Astrocyte (in vitro differentiated cells and primary cell): ENCODE data around the gene KCNG4. TPM values are rescaled to one million over a fixed set of nuclear protein-coding genes. Genes with fewer than 3 reads are reported as not detected.

Experiments used
- DNase-seq: peaks from one replicate; pipeline ENCODE4 v3.0.0-alpha.2; 2010; ENCODE audit warnings: low read depth
- FAIRE-seq: peaks from 2 replicates; lab custom pipeline; 2011; peaks lifted over from hg19 to GRCh38; lab: Jason Lieb, UNC
- H2AFZ ChIP-seq: 2 replicates; pipeline ENCODE4 v1.6.0; 2012; ENCODE audit warnings: low read depth, low read length, inconsistent platforms
- H3K27ac ChIP-seq: 2 replicates; pipeline ENCODE4 v1.5.1; 2011; ENCODE audit warnings: low read depth, low read length, inconsistent platforms
- H3K27me3 ChIP-seq: 2 replicates; pipeline ENCODE4 v1.6.0; 2011; ENCODE audit warnings: low read length, inconsistent platforms; ENCODE audit not compliant: insufficient read depth
- H3K36me3 ChIP-seq: 2 replicates; pipeline ENCODE4 v1.5.1; 2011; ENCODE audit warnings: low read length, inconsistent platforms; ENCODE audit not compliant: insufficient read depth
- H3K4me1 ChIP-seq: 2 replicates; pipeline ENCODE4 v1.5.1; 2011; ENCODE audit warnings: low read length, inconsistent platforms; ENCODE audit not compliant: insufficient read depth
- H3K4me2 ChIP-seq: 2 replicates; pipeline ENCODE4 v1.6.0; 2012; ENCODE audit warnings: low read length, inconsistent platforms
- H3K4me3 ChIP-seq: 2 replicates; pipeline ENCODE4 v1.5.1; 2011; ENCODE audit warnings: low read depth, mild to moderate bottlenecking, low read length, inconsistent platforms; ENCODE audit not compliant: insufficient read depth
- H3K79me2 ChIP-seq: 2 replicates; pipeline ENCODE4 v1.6.0; 2012; ENCODE audit warnings: mild to moderate bottlenecking, low read length, inconsistent platforms; ENCODE audit not compliant: insufficient read depth
- H3K9ac ChIP-seq: 2 replicates; pipeline ENCODE4 v1.6.0; 2012; ENCODE audit warnings: mild to moderate bottlenecking, low read length, inconsistent platforms
- H3K9me3 ChIP-seq: 2 replicates; pipeline ENCODE4 v1.5.1; 2012; ENCODE audit warnings: low read depth, mild to moderate bottlenecking, low read length, inconsistent platforms; ENCODE audit not compliant: insufficient read depth
- H4K20me1 ChIP-seq: 2 replicates; pipeline ENCODE4 v1.6.0; 2012; ENCODE audit warnings: low read length, inconsistent platforms; ENCODE audit not compliant: insufficient read depth
- H3K27ac Mint-ChIP-seq: one replicate; pipeline ENCODE4 v1.8.0; 2021; ENCODE audit warnings: mild to moderate bottlenecking, mixed read lengths; ENCODE audit not compliant: unreplicated experiment
- H3K27me3 Mint-ChIP-seq: one replicate; pipeline ENCODE4 v1.8.0; 2021; ENCODE audit warnings: low read depth, mixed read lengths; ENCODE audit not compliant: unreplicated experiment
- H3K36me3 Mint-ChIP-seq: one replicate; pipeline ENCODE4 v1.8.0; 2021; ENCODE audit warnings: low read depth, mixed read lengths; ENCODE audit not compliant: unreplicated experiment
- H3K4me1 Mint-ChIP-seq: one replicate; pipeline ENCODE4 v1.8.0; 2021; ENCODE audit warnings: low read depth, mixed read lengths; ENCODE audit not compliant: unreplicated experiment
- H3K4me3 Mint-ChIP-seq: one replicate; pipeline ENCODE4 v1.8.0; 2021; ENCODE audit warnings: mild to moderate bottlenecking, moderate library complexity, mixed read lengths; ENCODE audit not compliant: unreplicated experiment
- H3K9me3 Mint-ChIP-seq: one replicate; pipeline ENCODE4 v1.8.0; 2021; ENCODE audit warnings: mild to moderate bottlenecking, mixed read lengths; ENCODE audit not compliant: unreplicated experiment
- CTCF ChIP-seq: IDR thresholded peaks from 2 replicates; pipeline ENCODE4 v1.5.1; 2011; ENCODE audit warnings: low read depth, mild to moderate bottlenecking, inconsistent platforms, low read length, moderate library complexity; ENCODE audit not compliant: insufficient read depth
- EZH2 ChIP-seq: IDR thresholded peaks from 2 replicates; pipeline ENCODE4 v1.6.1; 2012; ENCODE audit warnings: mild to moderate bottlenecking, low read length, inconsistent platforms; ENCODE audit not compliant: insufficient read depth
- total RNA-seq: library from RNA; stranded (reverse); gene quantifications from 2 replicates; pipeline ENCODE4 v1.2.1, GENCODE V29; 2021

The KCNG4 gene
- total RNA-seq, 1 donor from 2014 or later = not detected

- FAIRE-seq = no peak
- Histone ChIP-seq H3K27me3 (peaks cover 20% of the 10 kb centered on the region), H3K36me3 (no peaks in the 10 kb centered on the region)
Observed at GRCh38 chr16:84271037-84271436, 31.2 kb upstream of the KCNG4 start.

GRCh38 chr16:84270531-84270930 is 30.7 kb upstream of the KCNG4 start:
- Histone ChIP-seq H3K9me3 (no peaks in the 10 kb centered on the region), H3K27me3 (peaks cover 17% of the 10 kb centered on the region), H3K36me3 (no peaks in the 10 kb centered on the region), H2AFZ (no peak overlapping the region), H3K4me2 (no peak overlapping the region), H3K79me2 (no peaks in the 10 kb centered on the region), H3K4me3 (no peak overlapping the region), H3K4me1 (no peaks in the 10 kb centered on the region), H3K27ac (no peak overlapping the region), H4K20me1 (no peaks in the 10 kb centered on the region), H3K9ac (no peak overlapping the region)
- FAIRE-seq = no peak
- Mint-ChIP-seq H3K9me3 (peaks cover 2% of the 10 kb centered on the region), H3K4me3 (no peak overlapping the region), H3K27ac (no peak overlapping the region), H3K4me1 (no peaks in the 10 kb centered on the region), H3K27me3 (peaks cover 30% of the 10 kb centered on the region), H3K36me3 (no peaks in the 10 kb centered on the region)
- no peak for DNase-seq
- TF ChIP-seq CTCF (no peak), EZH2 (no peak)

More at GRCh38 chr16:84271037-84271436, 31.2 kb upstream of the KCNG4 start:
- no peak overlapping the region for H3K27ac ChIP-seq
- H3K9me3 Mint-ChIP-seq = peaks cover 2% of the 10 kb centered on the region
- H3K9ac ChIP-seq = no peak overlapping the region
- no peaks in the 10 kb centered on the region for H3K4me1 Mint-ChIP-seq
- TF ChIP-seq EZH2 (no peak), CTCF (no peak)
- DNase-seq = no peak
- H3K36me3 Mint-ChIP-seq = no peaks in the 10 kb centered on the region
- H3K27me3 Mint-ChIP-seq = peaks cover 33% of the 10 kb centered on the region
- no peak overlapping the region for H3K4me3 ChIP-seq
- no peak overlapping the region for H3K27ac Mint-ChIP-seq
- no peaks in the 10 kb centered on the region for H3K4me1 ChIP-seq
- H3K79me2 ChIP-seq = no peaks in the 10 kb centered on the region
- H3K4me2 ChIP-seq = no peak overlapping the region
- no peaks in the 10 kb centered on the region for H3K9me3 ChIP-seq
- no peaks in the 10 kb centered on the region for H4K20me1 ChIP-seq
- no peak overlapping the region for H2AFZ ChIP-seq
- H3K4me3 Mint-ChIP-seq = no peak overlapping the region

- no peak overlapping the region for H3K27ac ChIP-seq
- no peak for DNase-seq
- peaks cover 19% of the 10 kb centered on the region for H3K27me3 ChIP-seq
- H3K4me1 ChIP-seq = no peaks in the 10 kb centered on the region
- H3K9me3 ChIP-seq = no peaks in the 10 kb centered on the region
- no peaks in the 10 kb centered on the region for H3K36me3 ChIP-seq
- no peak overlapping the region for H3K4me2 ChIP-seq
- no peak overlapping the region for H3K9ac ChIP-seq
- H3K27ac Mint-ChIP-seq = no peak overlapping the region
- no peaks in the 10 kb centered on the region for H3K79me2 ChIP-seq
- TF ChIP-seq EZH2 (no peak), CTCF (no peak)
- no peak overlapping the region for H3K4me3 ChIP-seq
- H4K20me1 ChIP-seq = no peaks in the 10 kb centered on the region
- no peak overlapping the region for H2AFZ ChIP-seq
- peaks cover 2% of the 10 kb centered on the region for H3K9me3 Mint-ChIP-seq
- H3K4me1 Mint-ChIP-seq = no peaks in the 10 kb centered on the region
- FAIRE-seq = no peak
- H3K27me3 Mint-ChIP-seq = peaks cover 27% of the 10 kb centered on the region
- H3K36me3 Mint-ChIP-seq = no peaks in the 10 kb centered on the region
- H3K4me3 Mint-ChIP-seq = no peak overlapping the region
Observed at GRCh38 chr16:84270071-84270470, 30.3 kb upstream of the KCNG4 start.
